ENCODE results near the gene AKT1S1. TPM values are rescaled to one million over a fixed set of nuclear protein-coding genes. Genes with fewer than 3 reads are reported as not detected.
A peak's percentile ranks its signal among the peaks of the same experiment; 100 is the strongest.

AKT1S1 gene
- total and polyA plus RNA-seq, 2 of the 13 experiments (the other 11 are each of a cell fraction or from before 2014, with no cell fraction given) = 13.5 to 27.8 TPM

DNA sequence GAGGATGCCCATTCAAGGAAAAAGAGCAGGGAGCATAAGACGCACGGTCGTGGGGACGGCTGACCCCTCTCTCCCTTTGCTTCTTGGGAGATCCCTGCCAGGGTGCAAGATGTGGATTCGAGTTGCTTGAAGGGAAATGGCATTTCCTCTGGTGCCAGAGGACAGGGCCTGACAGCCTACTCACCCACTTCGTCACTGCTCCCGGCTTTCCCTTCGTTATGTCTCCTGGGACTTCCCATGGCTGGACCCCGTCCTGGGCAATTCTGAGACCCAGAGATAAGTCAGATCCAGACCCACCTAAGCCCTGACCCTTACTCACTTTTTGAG, 1.6 kb upstream of the AKT1S1 start:
- H3K9ac ChIP-seq (ENCODE audit: insufficient read depth, low read depth, low read length) = peak overlapping the region; percentile 89; the same call in 1 of the 2 replicates
- peak overlapping the region; percentile 76 for H3K4me2 ChIP-seq (ENCODE audit: low read depth, low read length)
- no peak overlapping the region for H2AFZ ChIP-seq (ENCODE audit: low read length)
- H3K79me2 ChIP-seq (ENCODE audit: insufficient read depth, low read length) = peaks cover 38% of the 10 kb centered on the region
- H3K4me3 ChIP-seq (replicated peaks in 1 of 3; ENCODE audit: insufficient read depth in 1 of 3, low read depth in 2 of 3, low read length in 3 of 3) = peak overlapping the region; percentile 69 to 99 (median 72)
- peaks cover 5% of the 10 kb centered on the region for H4K20me1 ChIP-seq (ENCODE audit: insufficient read depth, low read length)
- DNase-seq (ENCODE audit: low spot score) = no peak
- peaks cover 31% of the 10 kb centered on the region for H3K4me1 ChIP-seq (ENCODE audit: insufficient read depth, low read length)
- FAIRE-seq = no peak
- no peaks in the 10 kb centered on the region for H3K9me3 ChIP-seq (ENCODE audit: low read length)
- in situ Hi-C loops (cut with HindIII; ENCODE audit: extremely low pct_ligation_motif_present, low pct_unique_long_range_greater_than_20kb) (no loop called here), intact Hi-C loops (cut with micrococcal nuclease; ENCODE audit: unreplicated experiment) (no loop called here)
- TSS peak; percentile 64 for BruUV-seq (replicated peaks)
- no peak for ATAC-seq
- TF ChIP-seq ZNF501 (CRISPR knock-in tag; IDR thresholded peaks at IDR 0.05) (no peak), KMT2B (CRISPR knock-in tag; IDR thresholded peaks at IDR 0.05) (no peak), ZNF570 (CRISPR knock-in tag; IDR thresholded peaks at IDR 0.05; ENCODE audit: borderline replicate concordance) (no peak), MAF1 (CRISPR knock-in tag; IDR thresholded peaks at IDR 0.05; ENCODE audit: borderline replicate concordance) (no peak), ZNF382 (CRISPR knock-in tag; IDR thresholded peaks at IDR 0.05; ENCODE audit: borderline replicate concordance) (no peak), ZNF589 (CRISPR knock-in tag; conservative IDR thresholded peaks at IDR 0.05) (no peak), SCMH1 (CRISPR knock-in tag; IDR thresholded peaks at IDR 0.05; ENCODE audit: borderline replicate concordance) (no peak), ZNF124 (CRISPR knock-in tag; IDR thresholded peaks at IDR 0.05) (no peak), TBX2 (CRISPR knock-in tag; IDR thresholded peaks at IDR 0.05; ENCODE audit: borderline replicate concordance) (no peak)
- TF ChIP-seq, protein P1, sequence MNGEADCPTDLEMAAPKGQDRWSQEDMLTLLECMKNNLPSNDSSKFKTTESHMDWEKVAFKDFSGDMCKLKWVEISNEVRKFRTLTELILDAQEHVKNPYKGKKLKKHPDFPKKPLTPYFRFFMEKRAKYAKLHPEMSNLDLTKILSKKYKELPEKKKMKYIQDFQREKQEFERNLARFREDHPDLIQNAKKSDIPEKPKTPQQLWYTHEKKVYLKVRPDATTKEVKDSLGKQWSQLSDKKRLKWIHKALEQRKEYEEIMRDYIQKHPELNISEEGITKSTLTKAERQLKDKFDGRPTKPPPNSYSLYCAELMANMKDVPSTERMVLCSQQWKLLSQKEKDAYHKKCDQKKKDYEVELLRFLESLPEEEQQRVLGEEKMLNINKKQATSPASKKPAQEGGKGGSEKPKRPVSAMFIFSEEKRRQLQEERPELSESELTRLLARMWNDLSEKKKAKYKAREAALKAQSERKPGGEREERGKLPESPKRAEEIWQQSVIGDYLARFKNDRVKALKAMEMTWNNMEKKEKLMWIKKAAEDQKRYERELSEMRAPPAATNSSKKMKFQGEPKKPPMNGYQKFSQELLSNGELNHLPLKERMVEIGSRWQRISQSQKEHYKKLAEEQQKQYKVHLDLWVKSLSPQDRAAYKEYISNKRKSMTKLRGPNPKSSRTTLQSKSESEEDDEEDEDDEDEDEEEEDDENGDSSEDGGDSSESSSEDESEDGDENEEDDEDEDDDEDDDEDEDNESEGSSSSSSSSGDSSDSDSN (CRISPR knock-in tag; IDR thresholded peaks at IDR 0.05) = no peak
- TF ChIP-seq, protein P2, sequence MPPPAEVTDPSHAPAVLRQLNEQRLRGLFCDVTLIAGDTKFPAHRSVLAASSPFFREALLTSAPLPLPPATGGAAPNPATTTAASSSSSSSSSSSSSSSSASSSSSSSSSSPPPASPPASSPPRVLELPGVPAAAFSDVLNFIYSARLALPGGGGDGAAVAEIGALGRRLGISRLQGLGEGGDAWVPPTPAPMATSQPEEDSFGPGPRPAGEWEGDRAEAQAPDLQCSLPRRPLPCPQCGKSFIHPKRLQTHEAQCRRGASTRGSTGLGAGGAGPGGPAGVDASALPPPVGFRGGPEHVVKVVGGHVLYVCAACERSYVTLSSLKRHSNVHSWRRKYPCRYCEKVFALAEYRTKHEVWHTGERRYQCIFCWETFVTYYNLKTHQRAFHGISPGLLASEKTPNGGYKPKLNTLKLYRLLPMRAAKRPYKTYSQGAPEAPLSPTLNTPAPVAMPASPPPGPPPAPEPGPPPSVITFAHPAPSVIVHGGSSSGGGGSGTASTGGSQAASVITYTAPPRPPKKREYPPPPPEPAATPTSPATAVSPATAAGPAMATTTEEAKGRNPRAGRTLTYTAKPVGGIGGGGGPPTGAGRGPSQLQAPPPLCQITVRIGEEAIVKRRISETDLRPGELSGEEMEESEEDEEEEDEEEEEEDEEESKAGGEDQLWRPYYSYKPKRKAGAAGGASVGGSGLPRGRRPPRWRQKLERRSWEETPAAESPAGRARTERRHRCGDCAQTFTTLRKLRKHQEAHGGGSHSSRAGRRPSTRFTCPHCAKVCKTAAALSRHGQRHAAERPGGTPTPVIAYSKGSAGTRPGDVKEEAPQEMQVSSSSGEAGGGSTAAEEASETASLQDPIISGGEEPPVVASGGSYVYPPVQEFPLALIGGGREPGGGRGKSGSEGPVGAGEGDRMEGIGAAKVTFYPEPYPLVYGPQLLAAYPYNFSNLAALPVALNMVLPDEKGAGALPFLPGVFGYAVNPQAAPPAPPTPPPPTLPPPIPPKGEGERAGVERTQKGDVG (CRISPR knock-in tag; IDR thresholded peaks at IDR 0.05; ENCODE audit: borderline replicate concordance) = no peak
- peak overlapping the region; percentile 99 for H3K27ac ChIP-seq (ENCODE audit: extremely low read length, insufficient read depth, low read length)
- POLR2A ChIA-PET = interaction anchor here (0.8 to 1.9 kb wide), 3 partner anchors 9 to 51 kb away, joined by 3 to 16 read pairs (median 4); no protein-coding TSS in a partner anchor
- H3K27me3 ChIP-seq (ENCODE audit: control insufficient read depth in 1 of 2, insufficient read depth in 2 of 2, low read length in 2 of 2) = no peaks in the 10 kb centered on the region; a peak in 1 of 5 replicates
- 93% methylated on average over 9 of the region's 9 CpGs for WGBS (ENCODE audit: low lambda C conversion rate)
- CTCF ChIA-PET (ENCODE audit: low intra/inter-chr PET ratio, low total read pairs) = no interaction called here
- peaks cover 21 to 54% of the 10 kb centered on the region in 2 experiments for H3K36me3 ChIP-seq (replicated peaks in 1 of 2; ENCODE audit: control insufficient read depth in 1 of 2, insufficient read depth in 2 of 2, low read length in 2 of 2)
